Epithelial cell of umbilical artery (primary cell): Measurements from ENCODE around the gene ANXA7. TPM values are rescaled to one million over a fixed set of nuclear protein-coding genes. Genes with fewer than 3 reads are reported as not detected.

ENCODE experiments used
- total RNA-seq: library from RNA; depleted of rRNA; stranded (reverse); fragments of >200 nt; gene quantifications from 2 replicates; pipeline ENCODE4 v1.2.3, GENCODE V29; 2014

ANXA7 gene
- total RNA-seq = 90.6 and 105 TPM in 2 replicates

GRCh38 chr10:73413528-73414229 lies at the start of gene ANXA7:
TSS of gene ANXA7 (minus strand) at chr10:73414058. CDS start at chr10:73400856, 13,202 bp downstream.

DNA sequence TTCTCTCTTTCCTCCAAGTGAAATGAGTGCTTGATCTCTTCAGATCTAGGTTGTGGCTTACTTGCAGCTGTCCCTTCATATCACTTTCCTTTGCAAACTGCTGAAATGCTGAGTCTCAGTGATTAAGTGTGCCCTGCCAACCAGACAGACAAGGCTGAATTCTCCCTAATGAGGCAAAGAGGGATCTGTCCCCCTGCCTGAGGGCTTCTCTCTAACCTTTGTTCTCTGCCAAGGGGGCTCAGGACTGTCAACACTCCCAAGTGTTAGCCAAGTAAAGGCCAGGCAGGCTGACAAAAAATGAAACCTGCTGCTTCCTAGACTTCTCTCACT lies 19.6 kb upstream of the ANXA7 start, which contains the start of gene MSS51:
MSS51 (minus strand) TSS at position 24 of the 330 bp plus-strand sequence. CDS start 5,277 bp downstream, outside the sequence.

DNA sequence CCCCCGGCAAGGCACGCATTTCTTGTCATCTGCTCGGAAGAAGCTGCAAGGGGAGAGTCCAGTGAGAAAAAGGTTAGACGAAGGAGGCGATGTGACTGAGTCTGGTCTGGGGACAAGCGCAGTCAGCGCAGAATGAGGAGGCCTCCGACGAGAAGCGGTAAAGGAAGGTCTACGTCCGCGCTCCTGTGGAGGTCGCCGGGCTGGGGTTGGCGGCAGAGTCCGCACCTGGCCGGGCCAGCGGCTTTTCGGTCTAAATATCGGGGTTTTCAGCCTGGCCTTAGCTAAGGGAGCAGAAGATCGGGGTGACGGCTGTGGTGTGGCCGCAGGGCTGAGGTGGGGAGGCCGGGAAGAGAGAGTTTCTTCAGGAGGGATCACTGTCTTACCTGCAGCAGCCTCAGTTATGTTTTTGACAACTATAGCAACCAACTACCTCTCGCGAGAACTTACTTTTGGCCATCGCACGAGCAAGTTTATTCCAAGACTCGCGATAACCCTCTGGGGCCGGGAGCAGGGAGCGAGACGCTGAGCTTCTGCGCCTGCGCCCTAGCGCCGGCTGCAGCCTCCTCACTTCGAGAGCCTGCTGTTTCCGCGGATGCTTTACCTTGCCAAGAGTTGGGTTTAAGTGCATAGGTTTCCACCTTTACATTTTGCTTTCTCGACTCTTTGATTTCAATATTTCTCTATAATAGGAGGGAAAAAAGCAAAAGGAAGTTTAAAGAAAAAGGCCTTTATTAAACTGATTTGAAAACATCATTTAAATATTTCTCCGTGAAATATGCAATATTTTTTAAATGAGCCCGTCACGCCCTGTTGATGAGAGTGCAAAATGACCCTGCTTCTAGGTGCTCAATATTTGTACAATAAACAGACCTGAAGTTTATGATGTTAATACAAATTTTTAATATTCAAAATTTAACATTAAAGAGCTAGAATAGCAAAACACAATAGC lies 55.3 kb downstream of the ANXA7 start, which contains the start of gene CFAP70:
CFAP70 (minus strand) TSS at position 534 of the 949 bp plus-strand sequence. CDS start 4,068 bp downstream, outside the sequence.

Other genes starting within 250 kb of the ANXA7 start
- 32.8 and 33.4 TPM in 2 replicates for gene ECD, start 246.1 kb downstream of the ANXA7 start, total RNA-seq
- gene FAM149B1, start 245.9 kb downstream of the ANXA7 start, total RNA-seq = 23.7 and 25.7 TPM in 2 replicates
- 54.6 and 56.8 TPM in 2 replicates for gene DNAJC9, start 166.8 kb downstream of the ANXA7 start, total RNA-seq
- gene MRPS16, start 161.4 kb downstream of the ANXA7 start, total RNA-seq = 77.6 and 86.0 TPM in 2 replicates
- 0.30 and 0.32 TPM in 2 replicates for gene CFAP70, start 55.2 kb downstream of the ANXA7 start, total RNA-seq
- gene MSS51, start 19.5 kb upstream of the ANXA7 start, total RNA-seq = 0.65 and 1.4 TPM in 2 replicates
- 13.8 and 14.6 TPM in 2 replicates for gene PPP3CB, start 82.0 kb upstream of the ANXA7 start, total RNA-seq
- 5.2 and 7.8 TPM in 2 replicates for gene USP54, start 177.3 kb upstream of the ANXA7 start, total RNA-seq
- gene MYOZ1, start 227.4 kb upstream of the ANXA7 start, total RNA-seq = not detected in 2 replicates
- gene SYNPO2L, start 242.0 kb upstream of the ANXA7 start, total RNA-seq = not detected in 2 replicates